NT2/D1 (cell line): Measurements from ENCODE around the gene CPEB4.

Experiments used
- SUZ12 ChIP-seq: IDR thresholded peaks from 2 replicates; pipeline ENCODE4 v1.6.1; 2011; ENCODE audit not compliant: insufficient read length, insufficient read depth; ENCODE audit errors: extremely low read depth
- YY1 ChIP-seq: IDR thresholded peaks from 2 replicates; pipeline ENCODE4 v1.6.1; 2011; ENCODE audit not compliant: insufficient read length, insufficient read depth
- ZNF274 ChIP-seq: IDR thresholded peaks from 2 replicates; pipeline ENCODE4 v1.6.1; 2011; ENCODE audit warnings: mild to moderate bottlenecking, low read depth, low read length

- TF ChIP-seq YY1 (no peak), ZNF274 (no peak), SUZ12 (no peak)
Observed at GRCh38 chr5:173946323-173946722, 58.2 kb downstream of the CPEB4 start.
